ENCODE data around the gene TOPAZ1.

- TF ChIP-seq CTCF (IDR thresholded peaks at IDR 0.05; ENCODE audit: poor library complexity): no peak
- no peak for TF ChIP-seq EZH2 (IDR thresholded peaks at IDR 0.05; ENCODE audit: borderline replicate concordance)
- TF ChIP-seq EZH2phosphoT487 (IDR thresholded peaks at IDR 0.05; ENCODE audit: low read depth, severe bottlenecking, unreplicated experiment): no peak
Observed at GRCh38 chr3:44375450-44375849, 133.8 kb downstream of the TOPAZ1 start.

Measured in hepatocyte (in vitro differentiated cells).